A549 (cell line): ENCODE results near the gene ITGB1BP1.

ENCODE experiments used
- CEBPB ChIP-seq, 2 experiments: fragments of >200 bp in 1 of 2; sonication (Bioruptor Twin) in 1 of 2; formaldehyde crosslinking in 1 of 2; IDR thresholded peaks; 2 replicates each; pipeline ENCODE4 v1.6.1; 2012 to 2016
- CTCF ChIP-seq: fragments of >200 bp; sonication (Bioruptor Twin); formaldehyde crosslinking; IDR thresholded peaks from 3 replicates; pipeline ENCODE4 v1.5.1; 2016
- ELK1 ChIP-seq: fragments of 150-350 bp; IDR thresholded peaks from 2 replicates; pipeline ENCODE4 v1.6.1; 2014; ENCODE audit warnings: low read depth, mild to moderate bottlenecking, low read length
- POLR2A ChIP-seq: IDR thresholded peaks from 2 replicates; pipeline ENCODE4 v1.6.1; 2012; ENCODE audit warnings: mild to moderate bottlenecking, low read length
- RFX5 ChIP-seq: fragments of 450-650 bp; IDR thresholded peaks from 2 replicates; pipeline ENCODE4 v1.7.1; 2014; ENCODE audit warnings: antibody characterized with exemption, mild to moderate bottlenecking, moderate library complexity
- SMC3 ChIP-seq: fragments of >200 bp; sonication (Bioruptor Twin); formaldehyde crosslinking; IDR thresholded peaks from 3 replicates; pipeline ENCODE4 v1.6.1; 2018; ENCODE audit warnings: inconsistent platforms
- USF2 ChIP-seq: fragments of 450-650 bp; IDR thresholded peaks from 2 replicates; pipeline ENCODE4 v1.6.1; 2014; ENCODE audit warnings: antibody characterized with exemption

GRCh38 chr2:9462313-9462712, 39.0 kb upstream of the ITGB1BP1 start:
- TF ChIP-seq POLR2A (no peak), SMC3 (no peak), CTCF (no peak), USF2 (no peak), ELK1 (no peak), CEBPB (IDR thresholded peaks at IDR 0.05) (no peak), RFX5 (no peak)
